Caco-2 (cell line): ENCODE results near the gene HOOK1. TPM values are rescaled to one million over a fixed set of nuclear protein-coding genes. Genes with fewer than 3 reads are reported as not detected.
A peak's percentile ranks its signal among the peaks of the same experiment; 100 is the strongest.

Experiments
- Bru-seq: library from RNA; stranded (reverse); fragments of 400-500 nt; gene quantifications from one replicate; lab custom pipeline; 2021; lab: Mats Ljungman, UMichigan
- BruChase-seq, 2 experiments: library from RNA; stranded (reverse); fragments of 400-500 nt; gene quantifications; one replicate each; lab custom pipeline; 2021; lab: Mats Ljungman, UMichigan
- BruUV-seq: library from RNA; stranded (reverse); fragments of 400-500 nt; replicated peaks from 2 replicates; lab custom pipeline; 2021; lab: Mats Ljungman, UMichigan
- CTCF ChIA-PET: fragments of 300-600 bp; sonication (Branson Sonifier 250); formaldehyde crosslinking; loops from one replicate; lab custom pipeline; 2022; ENCODE audit warnings: antibody characterized with exemption; lab: Charles Lee
- POLR2A ChIA-PET: fragments of 300-600 bp; sonication (Branson Sonifier 250); formaldehyde crosslinking; loops from one replicate; lab custom pipeline; 2022; ENCODE audit warnings: antibody characterized with exemption; lab: Charles Lee
- DNase-seq, 2 experiments: peaks; one replicate each; pipeline versions ENCODE4 v3.0.0 to v3.0.0-alpha.2; 2020 to 2022
- H3K27me3 ChIP-seq: replicated peaks from 2 replicates; pipeline ENCODE4 v1.6.0; 2011; ENCODE audit warnings: low read length; ENCODE audit not compliant: control insufficient read depth, insufficient read depth
- H3K36me3 ChIP-seq: 2 replicates; pipeline ENCODE4 v1.5.1; 2011; ENCODE audit warnings: low read length; ENCODE audit not compliant: control insufficient read depth, insufficient read depth
- H3K4me1 ChIP-seq: fragments of 250-450 bp; sonication (Bioruptor Pico); 2 replicates; pipeline ENCODE4 v1.5.1; 2020; ENCODE audit warnings: mild to moderate bottlenecking
- H3K4me3 ChIP-seq: 2 replicates; pipeline ENCODE4 v1.5.1; 2011; ENCODE audit warnings: low read depth, mild to moderate bottlenecking, control low read depth, low read length
- H3K9me3 ChIP-seq: fragments of 250-450 bp; sonication (Bioruptor Pico); 2 replicates; pipeline ENCODE4 v1.5.1; 2020; ENCODE audit warnings: mild to moderate bottlenecking, moderate library complexity
- H3K27ac Mint-ChIP-seq: one replicate; pipeline ENCODE4 v1.8.0; 2022; ENCODE audit warnings: mixed read lengths; ENCODE audit not compliant: unreplicated experiment
- H3K27me3 Mint-ChIP-seq: one replicate; pipeline ENCODE4 v1.8.0; 2022; ENCODE audit warnings: mixed read lengths; ENCODE audit not compliant: insufficient read depth, unreplicated experiment
- H3K36me3 Mint-ChIP-seq: one replicate; pipeline ENCODE4 v1.8.0; 2022; ENCODE audit warnings: mild to moderate bottlenecking, mixed read lengths; ENCODE audit not compliant: insufficient read depth, unreplicated experiment
- H3K4me1 Mint-ChIP-seq: one replicate; pipeline ENCODE4 v1.8.0; 2022; ENCODE audit warnings: low read depth, mixed read lengths; ENCODE audit not compliant: unreplicated experiment
- H3K4me3 Mint-ChIP-seq: one replicate; pipeline ENCODE4 v1.8.0; 2022; ENCODE audit warnings: mild to moderate bottlenecking, moderate library complexity, mixed read lengths; ENCODE audit not compliant: unreplicated experiment
- H3K9me3 Mint-ChIP-seq: one replicate; pipeline ENCODE4 v1.8.0; 2022; ENCODE audit warnings: mixed read lengths; ENCODE audit not compliant: unreplicated experiment
- CTCF ChIP-seq, 2 experiments: fragments of 200-600 bp in 1 of 2; IDR thresholded peaks; 1 replicate in 1 of 2; 2 replicates in 1 of 2; pipeline versions ENCODE4 v1.5.1 to v1.8.0; 2011 to 2022; ENCODE audit warnings: antibody characterized with exemption in 1 of 2, control low read depth in 1 of 2, inconsistent platforms in 1 of 2, low read depth in 1 of 2, low read length in 1 of 2, mild to moderate bottlenecking in 1 of 2, moderate library complexity in 1 of 2; ENCODE audit not compliant: insufficient read depth in 1 of 2, severe bottlenecking in 1 of 2, unreplicated experiment in 1 of 2
- intact Hi-C: fragments of 100-400 bp; cut with micrococcal nuclease; formaldehyde crosslinking; loops from one replicate; pipeline ENCODE4 v1.10.0; 2022; ENCODE audit not compliant: unreplicated experiment
- long read RNA-seq: library from polyadenylated mRNA; stranded (forward); transcript quantifications from one replicate; pipeline ENCODE4 v2.0.0, GENCODE V29; 2022
- total RNA-seq: library from RNA; stranded (reverse); gene quantifications from 2 replicates; pipeline ENCODE4 v1.2.3, GENCODE V29; 2022

The HOOK1 gene
- total RNA-seq (23.0 and 25.2 TPM in 2 replicates), Bru-seq, nascent RNA (percentile 80 among the genes with signal in this experiment), BruChase-seq, experiment 1, labeled RNA remaining after a 2-hour chase (percentile 80 among the genes with signal in this experiment), BruChase-seq, experiment 2, labeled RNA remaining after a 6-hour chase (percentile 88 among the genes with signal in this experiment)
- long read RNA-seq, full-length matches to known transcripts = 24 of 29 reads
- long read RNA-seq, partial matches to known transcripts = 1 of 29 reads
- long read RNA-seq, other reads (novel, unspliced or antisense) = 4 of 29 reads

- Histone ChIP-seq H3K4me3 (peak within 1 kb of the TSS; percentile 83), H3K9me3 (no peaks in the 10 kb centered on the region), H3K27me3 (no peaks in the 10 kb centered on the region), H3K36me3 (no peaks in the 10 kb centered on the region), H3K4me1 (peaks cover 6% of the 10 kb centered on the region)
- intact Hi-C loops = loop anchor here (2.0 kb wide), 1 partner anchor 42 kb away; no protein-coding TSS in a partner anchor
- CTCF ChIA-PET = no interaction called here
- H3K27ac Mint-ChIP-seq = no peak within 1 kb of the TSS
- no peak for TF ChIP-seq CTCF (IDR thresholded peaks at IDR 0.05; ENCODE audit: insufficient read depth in 1 of 2, low read depth in 1 of 2, low read length in 1 of 2, severe bottlenecking in 1 of 2, unreplicated experiment in 1 of 2)
- H3K4me3 Mint-ChIP-seq = no peak within 1 kb of the TSS
- no peaks in the 10 kb centered on the region for H3K9me3 Mint-ChIP-seq
- H3K4me1 Mint-ChIP-seq = peaks cover 8% of the 10 kb centered on the region
- H3K36me3 Mint-ChIP-seq = peaks cover 11% of the 10 kb centered on the region
- POLR2A ChIA-PET = no interaction called here
- peak; percentile 5 to 35 for DNase-seq
- no TSS peak for BruUV-seq
- H3K27me3 Mint-ChIP-seq = no peaks in the 10 kb centered on the region
These were observed at the start of gene HOOK1 for GRCh38 chr1:59814901-59815825. HOOK1 (plus strand) TSS chr1:59814949; CDS start chr1:59815118, 169 bp downstream.

- Mint-ChIP-seq H3K36me3 (no peaks in the 10 kb centered on the region), H3K9me3 (no peaks in the 10 kb centered on the region), H3K4me3 (no peak overlapping the region), H3K27me3 (no peaks in the 10 kb centered on the region), H3K27ac (no peak overlapping the region), H3K4me1 (no peaks in the 10 kb centered on the region)
- H3K9me3 ChIP-seq = no peaks in the 10 kb centered on the region
- no peaks in the 10 kb centered on the region for H3K36me3 ChIP-seq
- H3K27me3 ChIP-seq = no peaks in the 10 kb centered on the region
- no peak for DNase-seq
- ChIA-PET POLR2A (no interaction called here), CTCF (no interaction called here)
- TF ChIP-seq CTCF (IDR thresholded peaks at IDR 0.05; ENCODE audit: insufficient read depth in 1 of 2, low read depth in 1 of 2, low read length in 1 of 2, severe bottlenecking in 1 of 2, unreplicated experiment in 1 of 2) = no peak
- intact Hi-C loops = no loop called here
- no peak overlapping the region for H3K4me3 ChIP-seq
- no peaks in the 10 kb centered on the region for H3K4me1 ChIP-seq
- BruUV-seq = no TSS peak
These were observed 49.6 kb upstream of the HOOK1 start for GRCh38 chr1:59765011-59765730.
